Endothelial cell of umbilical vein (primary cell): ENCODE results near the gene ATP6V1B1. TPM values are rescaled to one million over a fixed set of nuclear protein-coding genes. Genes with fewer than 3 reads are reported as not detected.
"Not testable (repeated sequence)": the region's sequence is repeated elsewhere in the genome, so short reads cannot be mapped to it uniquely, and the experiment has no call there.

Source experiments
- BruUV-seq: library from RNA; stranded (reverse); fragments of 400-500 nt; replicated peaks from 2 replicates; lab custom pipeline; 2021; lab: Mats Ljungman, UMichigan
- CTCF ChIA-PET: fragments of 300-600, 350-600 bp; sonication (Branson Sonifier 250); formaldehyde crosslinking; loops from one replicate; lab custom pipeline; 2021; ENCODE audit warnings: antibody characterized with exemption, inconsistent platforms; lab: Charles Lee
- POLR2A ChIA-PET: fragments of 300-600, 350-600 bp; sonication (Branson Sonifier 250); formaldehyde crosslinking; loops from one replicate; lab custom pipeline; 2021; ENCODE audit warnings: antibody characterized with exemption, inconsistent platforms; lab: Charles Lee
- DNase-seq: peaks from one replicate; pipeline ENCODE4 v3.0.0-alpha.2; 2011; ENCODE audit warnings: low read depth, low spot score
- FAIRE-seq: peaks from 2 replicates; lab custom pipeline; 2011; peaks lifted over from hg19 to GRCh38; lab: Jason Lieb, UNC
- H2AFZ ChIP-seq: 2 replicates; pipeline ENCODE4 v1.6.0; 2012; ENCODE audit warnings: low read depth, low read length, control low read depth, inconsistent platforms
- H3K27ac ChIP-seq: 2 replicates; pipeline ENCODE4 v1.5.1; 2011; ENCODE audit warnings: low read depth, mild to moderate bottlenecking, control low read depth, low read length, moderate library complexity; ENCODE audit not compliant: insufficient read depth
- H3K27me3 ChIP-seq, 2 experiments: 2 replicates each; pipeline versions ENCODE4 v1.6.0 to v1.6.1; 2011; ENCODE audit warnings: low read length in 2 of 2, mixed read lengths in 1 of 2; ENCODE audit not compliant: control insufficient read depth in 2 of 2, insufficient read depth in 2 of 2
- H3K36me3 ChIP-seq, 2 experiments: 2 replicates in 1 of 2; 3 replicates in 1 of 2; pipeline ENCODE4 v1.5.1; 2011; ENCODE audit warnings: low read length in 2 of 2, mild to moderate bottlenecking in 1 of 2, moderate library complexity in 1 of 2; ENCODE audit not compliant: control insufficient read depth in 2 of 2, insufficient read depth in 2 of 2; ENCODE audit errors: extremely low read depth in 1 of 2
- H3K4me1 ChIP-seq: 3 replicates; pipeline ENCODE4 v1.5.1; 2011; ENCODE audit warnings: mild to moderate bottlenecking, low read length; ENCODE audit not compliant: control insufficient read depth, insufficient read depth; ENCODE audit errors: extremely low read depth
- H3K4me2 ChIP-seq: 2 replicates; pipeline ENCODE4 v1.6.1; 2011; ENCODE audit warnings: low read length, control low read depth, mixed read lengths; ENCODE audit not compliant: insufficient read depth
- H3K4me3 ChIP-seq, 3 experiments: fragments of 200-600 bp in 1 of 3; sonication (generic), shearing (Covaris generic) in 1 of 3; replicated peaks in 1 of 3; 2 replicates each; pipeline ENCODE4 v1.5.1; 2011 to 2016; ENCODE audit warnings: control low read depth in 3 of 3, low read length in 3 of 3, mild to moderate bottlenecking in 2 of 3, inconsistent platforms in 1 of 3, low read depth in 1 of 3, moderate library complexity in 1 of 3; ENCODE audit not compliant: insufficient read depth in 1 of 3
- H3K79me2 ChIP-seq: 2 replicates; pipeline ENCODE4 v1.6.0; 2012; ENCODE audit warnings: low read length, inconsistent platforms; ENCODE audit not compliant: control insufficient read depth, insufficient read depth
- H3K9ac ChIP-seq: replicated peaks from 2 replicates; pipeline ENCODE3; 2011; ENCODE audit warnings: low read length, control low read depth; ENCODE audit not compliant: insufficient read depth; ENCODE audit errors: extremely low read depth
- H3K9me1 ChIP-seq: replicated peaks from 3 replicates; pipeline ENCODE4 v1.6.0; 2011; ENCODE audit warnings: mild to moderate bottlenecking, low read length; ENCODE audit not compliant: control insufficient read depth, insufficient read depth; ENCODE audit errors: extremely low read depth
- H3K9me3 ChIP-seq: replicated peaks from 2 replicates; pipeline ENCODE4 v1.5.1; 2012; ENCODE audit warnings: low read length, inconsistent platforms; ENCODE audit not compliant: control insufficient read depth, insufficient read depth
- H4K20me1 ChIP-seq: replicated peaks from 2 replicates; pipeline ENCODE3; 2011; ENCODE audit warnings: mild to moderate bottlenecking, low read length; ENCODE audit not compliant: control insufficient read depth, insufficient read depth; ENCODE audit errors: extremely low read depth
- dilution Hi-C: fragments of 300-500 bp; cut with MboI; formaldehyde crosslinking; loops from one replicate; pipeline ENCODE4 v1.15.0; 2019; ENCODE audit warnings: low sequenced_read_pairs; ENCODE audit not compliant: extremely low pct_ligation_motif_present
- intact Hi-C: fragments of 100-400 bp; cut with micrococcal nuclease; formaldehyde crosslinking; loops from one replicate; pipeline ENCODE4 v1.10.0; 2022
- polyA plus RNA-seq, 4 experiments: library from polyadenylated mRNA; depleted of rRNA in 3 of 4; stranded (reverse) in 3 of 4; unstranded in 1 of 4; fragments of >200 nt; gene quantifications; 2 replicates each; pipeline versions ENCODE4 v1.2.1 to v1.2.3, GENCODE V29; 2011 to 2012; ENCODE audit warnings: missing spikeins in 1 of 4
- small RNA-seq: library from RNA; depleted of rRNA; stranded (forward); fragments of <200 nt; gene quantifications from one replicate; pipeline ENCODE3, GENCODE V24; 2012; ENCODE audit warnings: low replicate concordance, low read depth; ENCODE audit not compliant: insufficient read depth, insufficient read length
- total RNA-seq: library from RNA; stranded (reverse); gene quantifications from 2 replicates; pipeline ENCODE4 v1.2.3, GENCODE V29; 2021

The ATP6V1B1 gene
- total and polyA plus RNA-seq, 2 donors (not counting 3 experiments of a cell fraction or from before 2014, with no cell fraction given): 0.77 TPM; not detected in 1

- H3K4me2 ChIP-seq, H3K79me2 ChIP-seq, BruUV-seq, H2AFZ ChIP-seq, FAIRE-seq, POLR2A ChIA-PET, H3K4me3 ChIP-seq, H3K9me3 ChIP-seq, H3K9me1 ChIP-seq, H3K9ac ChIP-seq, H4K20me1 ChIP-seq, dilution Hi-C loops, H3K4me1 ChIP-seq, H3K27ac ChIP-seq, intact Hi-C loops, DNase-seq, H3K36me3 ChIP-seq, H3K27me3 ChIP-seq: not testable (repeated sequence)
- CTCF ChIA-PET: interaction anchor here (1.0 kb wide), 1 partner anchor 11 kb away, joined by 3 read pairs; no protein-coding TSS in a partner anchor
Observed at GRCh38 chr2:71011786-71012185, 76.1 kb downstream of the ATP6V1B1 start.

Small RNAs within 50 kb of the gene (small RNA-seq; reads per million reads assigned to genes)
- gene RF02272: not detected
- not detected for gene RN7SL160P

Other genes with a start within 250 kb of the ATP6V1B1 start
- gene ADD2, start 167.7 kb upstream of the ATP6V1B1 start, total RNA-seq: not detected in 2 replicates
- 0.06 and 0.17 TPM in 2 replicates for gene ADD2, start 167.7 kb upstream of the ATP6V1B1 start, polyA plus RNA-seq
- gene FIGLA, start 145.3 kb upstream of the ATP6V1B1 start, total RNA-seq: not detected in 2 replicates
- gene FIGLA, start 145.3 kb upstream of the ATP6V1B1 start, polyA plus RNA-seq: not detected in 2 replicates
- not detected in 2 replicates for gene CLEC4F, start 115.3 kb upstream of the ATP6V1B1 start, total RNA-seq
- gene CLEC4F, start 115.3 kb upstream of the ATP6V1B1 start, polyA plus RNA-seq: not detected in 2 replicates
- gene CD207, start 100.1 kb upstream of the ATP6V1B1 start, total RNA-seq: not detected in 2 replicates
- not detected in 2 replicates for gene CD207, start 100.1 kb upstream of the ATP6V1B1 start, polyA plus RNA-seq
- gene VAX2, start 35.3 kb upstream of the ATP6V1B1 start, total RNA-seq: 0.28 TPM in 1 of 2 replicates, not detected in the other
- 0.57 and 0.89 TPM in 2 replicates for gene VAX2, start 35.3 kb upstream of the ATP6V1B1 start, polyA plus RNA-seq
- 1.3 and 2.2 TPM in 2 replicates for gene ANKRD53, start 42.7 kb downstream of the ATP6V1B1 start, total RNA-seq
- gene ANKRD53, start 42.7 kb downstream of the ATP6V1B1 start, polyA plus RNA-seq: 1.4 and 1.7 TPM in 2 replicates
- gene TEX261, start 59.0 kb downstream of the ATP6V1B1 start, total RNA-seq: 63.3 and 71.2 TPM in 2 replicates
- gene TEX261, start 59.0 kb downstream of the ATP6V1B1 start, polyA plus RNA-seq: 98.0 and 98.1 TPM in 2 replicates
- gene NAGK, start 132.7 kb downstream of the ATP6V1B1 start, total RNA-seq: 125 and 130 TPM in 2 replicates
- gene NAGK, start 132.7 kb downstream of the ATP6V1B1 start, polyA plus RNA-seq: 184 and 192 TPM in 2 replicates
- 6.8 and 9.9 TPM in 2 replicates for gene MCEE, start 194.3 kb downstream of the ATP6V1B1 start, total RNA-seq
- gene MCEE, start 194.3 kb downstream of the ATP6V1B1 start, polyA plus RNA-seq: 4.0 and 4.9 TPM in 2 replicates
- 31.4 and 38.8 TPM in 2 replicates for gene MPHOSPH10, start 194.7 kb downstream of the ATP6V1B1 start, total RNA-seq
- gene MPHOSPH10, start 194.7 kb downstream of the ATP6V1B1 start, polyA plus RNA-seq: 3.0 and 4.4 TPM in 2 replicates